ENCODE measurements around the gene XG. TPM values are rescaled to one million over a fixed set of nuclear protein-coding genes. Genes with fewer than 3 reads are reported as not detected.

XG gene
- total and polyA plus RNA-seq, 2 donors (not counting 3 experiments of a cell fraction or from before 2014, with no cell fraction given) = 0.10 TPM; not detected in 1

DNA sequence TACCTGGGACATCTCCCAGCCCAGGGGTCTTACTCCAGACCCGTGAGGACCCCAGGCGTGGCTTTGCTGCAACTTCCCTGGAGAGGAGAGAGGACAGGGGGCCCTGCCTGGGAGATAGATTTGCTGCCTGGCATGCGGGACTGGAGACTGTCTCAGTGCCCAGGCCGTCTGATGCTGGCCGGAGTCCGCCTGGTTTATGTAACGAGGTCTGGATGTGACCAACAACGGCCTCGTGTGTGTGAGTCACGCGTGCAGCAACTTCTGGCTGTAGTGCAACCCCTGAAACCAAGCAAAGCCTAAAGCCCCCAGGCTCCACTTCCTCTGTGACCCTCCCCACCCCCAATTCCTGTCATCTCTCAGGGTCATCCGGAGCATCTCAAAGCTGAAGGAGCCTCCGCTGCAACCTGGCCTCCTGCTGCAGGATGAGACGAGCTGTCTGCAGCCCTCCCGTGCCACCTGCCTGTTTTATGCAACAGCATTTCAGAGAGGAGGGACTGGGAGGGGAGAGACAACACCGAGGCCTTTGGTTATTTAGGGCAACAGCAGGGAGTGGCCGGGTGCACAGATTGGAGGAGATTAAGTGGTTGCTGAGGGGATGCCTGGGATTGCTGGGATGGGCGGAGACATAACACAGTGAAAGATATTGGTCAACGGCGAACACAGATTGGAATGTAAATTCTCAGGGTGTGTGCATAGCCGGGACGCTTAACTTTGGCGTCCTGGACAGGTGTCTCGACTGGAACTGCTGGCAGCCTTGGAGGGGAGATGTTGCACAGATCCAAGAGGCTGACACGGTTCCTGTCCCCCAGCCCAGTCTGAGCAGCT lies 16.0 kb downstream of the XG start:
- no peak for DNase-seq (ENCODE audit: low read depth, low spot score)

More for the DNA sequence above, 16.0 kb downstream of the XG start:
- H3K4me3 ChIP-seq (replicated peaks in 1 of 3; ENCODE audit: insufficient read depth in 1 of 3, low read depth in 1 of 3, low read length in 3 of 3) = no peak overlapping the region
- H3K4me1 ChIP-seq (ENCODE audit: control insufficient read depth, extremely low read depth, insufficient read depth, low read length) = peaks cover 4% of the 10 kb centered on the region
- intact Hi-C loops (cut with micrococcal nuclease) = no loop called here
- CTCF ChIA-PET = no interaction called here
- POLR2A ChIA-PET = no interaction called here
- no peaks in the 10 kb centered on the region for H3K9me3 ChIP-seq (replicated peaks; ENCODE audit: control insufficient read depth, insufficient read depth, low read length)
- BruUV-seq (replicated peaks) = no TSS peak
- no peak for FAIRE-seq
- H3K27ac ChIP-seq (ENCODE audit: insufficient read depth, low read depth, low read length) = no peak overlapping the region
- TF ChIP-seq JUN (IDR thresholded peaks at IDR 0.05; ENCODE audit: borderline replicate concordance, insufficient read depth, insufficient read length, low read depth) (no peak), FOS (IDR thresholded peaks at IDR 0.05; ENCODE audit: borderline replicate concordance, insufficient read depth, low read length) (no peak), POLR2AphosphoS5 (IDR thresholded peaks at IDR 0.05; ENCODE audit: insufficient read depth, low read depth, low read length) (no peak), GATA2 (IDR thresholded peaks at IDR 0.05; ENCODE audit: insufficient read depth, insufficient read length, low read depth, low read length) (no peak), MYC (IDR thresholded peaks at IDR 0.05; ENCODE audit: low read depth, low read length) (no peak), EZH2 (IDR thresholded peaks at IDR 0.05; ENCODE audit: borderline replicate concordance, low read depth, low read length, severe bottlenecking) (no peak), POLR2A (IDR thresholded peaks at IDR 0.05; ENCODE audit: low read depth, low read length) (no peak)
- TF ChIP-seq, protein P1, sequence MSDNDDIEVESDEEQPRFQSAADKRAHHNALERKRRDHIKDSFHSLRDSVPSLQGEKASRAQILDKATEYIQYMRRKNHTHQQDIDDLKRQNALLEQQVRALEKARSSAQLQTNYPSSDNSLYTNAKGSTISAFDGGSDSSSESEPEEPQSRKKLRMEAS (IDR thresholded peaks at IDR 0.05; ENCODE audit: insufficient read depth, insufficient read length) = no peak
- TF ChIP-seq, protein P2, sequence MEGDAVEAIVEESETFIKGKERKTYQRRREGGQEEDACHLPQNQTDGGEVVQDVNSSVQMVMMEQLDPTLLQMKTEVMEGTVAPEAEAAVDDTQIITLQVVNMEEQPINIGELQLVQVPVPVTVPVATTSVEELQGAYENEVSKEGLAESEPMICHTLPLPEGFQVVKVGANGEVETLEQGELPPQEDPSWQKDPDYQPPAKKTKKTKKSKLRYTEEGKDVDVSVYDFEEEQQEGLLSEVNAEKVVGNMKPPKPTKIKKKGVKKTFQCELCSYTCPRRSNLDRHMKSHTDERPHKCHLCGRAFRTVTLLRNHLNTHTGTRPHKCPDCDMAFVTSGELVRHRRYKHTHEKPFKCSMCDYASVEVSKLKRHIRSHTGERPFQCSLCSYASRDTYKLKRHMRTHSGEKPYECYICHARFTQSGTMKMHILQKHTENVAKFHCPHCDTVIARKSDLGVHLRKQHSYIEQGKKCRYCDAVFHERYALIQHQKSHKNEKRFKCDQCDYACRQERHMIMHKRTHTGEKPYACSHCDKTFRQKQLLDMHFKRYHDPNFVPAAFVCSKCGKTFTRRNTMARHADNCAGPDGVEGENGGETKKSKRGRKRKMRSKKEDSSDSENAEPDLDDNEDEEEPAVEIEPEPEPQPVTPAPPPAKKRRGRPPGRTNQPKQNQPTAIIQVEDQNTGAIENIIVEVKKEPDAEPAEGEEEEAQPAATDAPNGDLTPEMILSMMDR (IDR thresholded peaks at IDR 0.05; ENCODE audit: extremely low read depth in 1 of 2, insufficient read depth in 1 of 2, low read depth in 1 of 2, low read length in 2 of 2) = no peak
- dilution Hi-C loops (cut with MboI; ENCODE audit: extremely low pct_ligation_motif_present, low sequenced_read_pairs) = no loop called here
- H3K36me3 ChIP-seq (ENCODE audit: control insufficient read depth in 2 of 2, extremely low read depth in 1 of 2, insufficient read depth in 2 of 2, low read length in 2 of 2) = no peaks in the 10 kb centered on the region
- no peaks in the 10 kb centered on the region for H4K20me1 ChIP-seq (replicated peaks; ENCODE audit: control insufficient read depth, extremely low read depth, insufficient read depth, low read length)
- H3K4me2 ChIP-seq (ENCODE audit: insufficient read depth, low read length) = no peak overlapping the region
- H2AFZ ChIP-seq (ENCODE audit: low read depth, low read length) = no peak overlapping the region
- no peaks in the 10 kb centered on the region for H3K9me1 ChIP-seq (replicated peaks; ENCODE audit: control insufficient read depth, extremely low read depth, insufficient read depth, low read length)
- H3K27me3 ChIP-seq (ENCODE audit: control insufficient read depth in 2 of 2, insufficient read depth in 2 of 2, low read length in 2 of 2) = no peaks in the 10 kb centered on the region
- no peaks in the 10 kb centered on the region for H3K79me2 ChIP-seq (ENCODE audit: control insufficient read depth, insufficient read depth, low read length)
- no peak overlapping the region for H3K9ac ChIP-seq (replicated peaks; ENCODE audit: extremely low read depth, insufficient read depth, low read length)
